HepG2 (cell line): ENCODE data around the gene SLC2A10. TPM values are rescaled to one million over a fixed set of nuclear protein-coding genes. Genes with fewer than 3 reads are reported as not detected.

Experiments
- ATAC-seq: fragments of 200-7000 bp; cut with Tn5 transposase; 3 replicates; pipeline ENCODE4 v1.9.1; 2020; ENCODE audit warnings: mild to moderate bottlenecking, moderate library complexity
- BruUV-seq: library from RNA; stranded (reverse); fragments of 400-500 nt; replicated peaks from 2 replicates; lab custom pipeline; 2021; lab: Mats Ljungman, UMichigan
- CTCF ChIA-PET: fragments of 300-600 bp; formaldehyde crosslinking; extraction: SDS; loops from one replicate; lab custom pipeline; 2021; ENCODE audit warnings: low total read pairs, inconsistent platforms, low intra/inter-chr PET ratio; lab: Yijun Ruan, JAX
- POLR2A ChIA-PET: fragments of 350-600 bp; sonication (Branson Sonifier 250); formaldehyde crosslinking; loops from one replicate; lab custom pipeline; 2020; ENCODE audit warnings: antibody characterized with exemption, inconsistent platforms; lab: Yijun Ruan, JAX
- DNase-seq: peaks from one replicate; pipeline ENCODE4 v3.0.0-alpha.2; 2015; ENCODE audit warnings: low spot score
- FAIRE-seq: peaks from 3 replicates; lab custom pipeline; 2011; peaks lifted over from hg19 to GRCh38; lab: Jason Lieb, UNC
- H2AFZ ChIP-seq: one replicate; pipeline ENCODE4 v1.6.1; 2011; ENCODE audit warnings: low read length, inconsistent platforms
- H3K27ac ChIP-seq: fragments of 300-600 bp; 3 replicates; pipeline ENCODE4 v1.8.0; 2011; ENCODE audit warnings: mixed run types, mild to moderate bottlenecking, mixed read lengths, low read length, inconsistent platforms; ENCODE audit not compliant: insufficient read depth; ENCODE audit errors: extremely low read length
- H3K27me3 ChIP-seq, 2 experiments: fragments of 200-600 bp in 1 of 2; 2 replicates in 1 of 2; 3 replicates in 1 of 2; pipeline versions ENCODE4 v1.6.0 to v1.8.0; 2011; ENCODE audit warnings: low read length in 2 of 2, mild to moderate bottlenecking in 2 of 2, moderate library complexity in 2 of 2, inconsistent platforms in 1 of 2; ENCODE audit not compliant: insufficient read depth in 2 of 2, control insufficient read depth in 1 of 2
- H3K36me3 ChIP-seq, 2 experiments: fragments of 200-600 bp in 1 of 2; replicated peaks in 1 of 2; 2 replicates in 1 of 2; 3 replicates in 1 of 2; pipeline versions ENCODE4 v1.5.1 to v1.8.0; 2011; ENCODE audit warnings: low read length in 2 of 2, inconsistent platforms in 1 of 2; ENCODE audit not compliant: insufficient read depth in 2 of 2, control insufficient read depth in 1 of 2
- H3K4me1 ChIP-seq: 2 replicates; pipeline ENCODE4 v1.5.1; 2012; ENCODE audit warnings: low read length, inconsistent platforms; ENCODE audit not compliant: insufficient read depth
- H3K4me2 ChIP-seq: 2 replicates; pipeline ENCODE4 v1.6.0; 2011; ENCODE audit warnings: low read depth, low read length, inconsistent platforms
- H3K4me3 ChIP-seq, 3 experiments: fragments of 200-600 bp in 1 of 3; sonication (generic), shearing (Covaris generic) in 1 of 3; replicated peaks in 1 of 3; 2 replicates each; pipeline ENCODE4 v1.5.1; 2011 to 2016; ENCODE audit warnings: low read length in 3 of 3, inconsistent platforms in 2 of 3, low read depth in 2 of 3, mild to moderate bottlenecking in 2 of 3, control low read depth in 1 of 3, mixed read lengths in 1 of 3; ENCODE audit not compliant: insufficient read depth in 1 of 3
- H3K79me2 ChIP-seq: one replicate; pipeline ENCODE4 v1.6.1; 2011; ENCODE audit warnings: low read length, inconsistent platforms; ENCODE audit not compliant: insufficient read depth
- H3K9ac ChIP-seq: 2 replicates; pipeline ENCODE4 v1.6.0; 2011; ENCODE audit warnings: mild to moderate bottlenecking, low read depth, low read length, inconsistent platforms; ENCODE audit not compliant: insufficient read depth
- H3K9me3 ChIP-seq: 2 replicates; pipeline ENCODE4 v1.5.1; 2012; ENCODE audit warnings: mild to moderate bottlenecking, low read length
- H4K20me1 ChIP-seq: 2 replicates; pipeline ENCODE4 v1.6.0; 2011; ENCODE audit warnings: inconsistent platforms, mild to moderate bottlenecking, low read length, moderate library complexity; ENCODE audit not compliant: insufficient read depth
- BHLHE40 ChIP-seq: IDR thresholded peaks from 2 replicates; pipeline ENCODE4 v1.6.1; 2011; ENCODE audit warnings: low read length, improper control_type of control experiment
- FOSL1 ChIP-seq: sonication (generic); formaldehyde crosslinking; IDR thresholded peaks from 2 replicates; pipeline ENCODE4 v1.9.0; 2021; ENCODE audit warnings: missing genetic modification reagents, borderline replicate concordance
- FUBP1 ChIP-seq: sonication (generic); formaldehyde crosslinking; IDR thresholded peaks from 2 replicates; pipeline ENCODE4 v1.5.1; 2020; ENCODE audit warnings: missing genetic modification reagents, mild to moderate bottlenecking, borderline replicate concordance
- GLI4 ChIP-seq: sonication (generic); formaldehyde crosslinking; IDR thresholded peaks from 2 replicates; pipeline ENCODE4 v1.5.1; 2020; ENCODE audit warnings: missing genetic modification reagents, mild to moderate bottlenecking, moderate library complexity, borderline replicate concordance
- KDM4B ChIP-seq: sonication (generic); formaldehyde crosslinking; IDR thresholded peaks from 2 replicates; pipeline ENCODE4 v1.4.0; 2020; ENCODE audit warnings: missing genetic modification reagents
- MIXL1 ChIP-seq: IDR thresholded peaks from 2 replicates; pipeline ENCODE4 v1.6.1; 2016
- NFAT5 ChIP-seq: sonication (generic); formaldehyde crosslinking; IDR thresholded peaks from 2 replicates; pipeline ENCODE4 v1.4.0; 2020; ENCODE audit warnings: missing genetic modification reagents
- ZFP62 ChIP-seq: sonication (generic); formaldehyde crosslinking; IDR thresholded peaks from 2 replicates; pipeline ENCODE4 v1.4.0; 2020; ENCODE audit warnings: missing genetic modification reagents
- ZKSCAN1 ChIP-seq: fragments of 150-350 bp; IDR thresholded peaks from 2 replicates; pipeline ENCODE4 v1.6.1; 2014; ENCODE audit warnings: low read length
- ZNF282 ChIP-seq: fragments of 450-650 bp; IDR thresholded peaks from 2 replicates; pipeline ENCODE4 v1.6.1; 2018; ENCODE audit not compliant: partially characterized antibody
- ZNF432 ChIP-seq: sonication (generic); formaldehyde crosslinking; IDR thresholded peaks from 2 replicates; pipeline ENCODE4 v1.5.0; 2020; ENCODE audit warnings: missing genetic modification reagents, mild to moderate bottlenecking, borderline replicate concordance
- ZNF460 ChIP-seq: sonication (generic); formaldehyde crosslinking; IDR thresholded peaks from 2 replicates; pipeline ENCODE4 v1.5.1; 2020; ENCODE audit warnings: missing genetic modification reagents, mild to moderate bottlenecking, borderline replicate concordance
- ZNF510 ChIP-seq: sonication (generic); formaldehyde crosslinking; IDR thresholded peaks from 2 replicates; pipeline ENCODE4 v1.4.0; 2020; ENCODE audit warnings: low read depth, mild to moderate bottlenecking, missing genetic modification reagents
- ZNF557 ChIP-seq: sonication (generic); formaldehyde crosslinking; IDR thresholded peaks from 2 replicates; pipeline ENCODE4 v1.4.0; 2020; ENCODE audit warnings: missing genetic modification reagents
- ZNF607 ChIP-seq: sonication (generic); formaldehyde crosslinking; IDR thresholded peaks from 2 replicates; pipeline ENCODE4 v1.5.1; 2020; ENCODE audit warnings: missing genetic modification reagents, mild to moderate bottlenecking, borderline replicate concordance
- WGBS: methylation state at CpG from one replicate; pipeline ENCODE4 v1.1.6; 2017; ENCODE audit warnings: low lambda C conversion rate; 5-methylcytosine and 5-hydroxymethylcytosine counted together
- in situ Hi-C: cut with HindIII; loops from 2 replicates; pipeline ENCODE4 v1.10.0; 2017; ENCODE audit warnings: low pct_unique_long_range_greater_than_20kb; ENCODE audit not compliant: extremely low pct_ligation_motif_present
- intact Hi-C: fragments of 100-400 bp; cut with micrococcal nuclease; formaldehyde crosslinking; loops from one replicate; pipeline ENCODE4 v1.10.0; 2022; ENCODE audit not compliant: unreplicated experiment
- polyA plus RNA-seq, 8 experiments: library from polyadenylated mRNA; depleted of rRNA in 3 of 8; stranded (reverse) in 7 of 8; unstranded in 1 of 8; fragments of >200 nt; fragmentation: Illumina TruSeq in 4 of 8; extraction: Trizol in 4 of 8; gene quantifications; 2 replicates each; pipeline versions ENCODE4 v1.2.1 to v1.2.3, GENCODE V29; 2011 to 2016; ENCODE audit warnings: low read depth in 4 of 8, missing spikeins in 1 of 8, mixed read lengths in 1 of 8; ENCODE audit not compliant: insufficient read depth in 1 of 8
- total RNA-seq, 5 experiments: library from RNA; depleted of rRNA; stranded (reverse); fragments of >200 nt; fragmentation: Illumina TruSeq; extraction: Trizol; gene quantifications; 2 replicates each; pipeline ENCODE4 v1.2.3, GENCODE V29; 2016; ENCODE audit warnings: low read depth in 1 of 5

The SLC2A10 gene
- total and polyA plus RNA-seq, 2 of the 13 experiments (the other 11 are each of a cell fraction or from before 2014, with no cell fraction given): 16.0 to 18.4 TPM

GRCh38 chr20:46666818-46667515 is 42.5 kb upstream of the SLC2A10 start:
- no peaks in the 10 kb centered on the region for H3K36me3 ChIP-seq
- H3K4me1 ChIP-seq: peaks cover 86% of the 10 kb centered on the region
- WGBS: under 1% methylated on average over 6 of the region's 6 CpGs
- H2AFZ ChIP-seq: no peak overlapping the region
- FAIRE-seq: peak; percentile 97
- POLR2A ChIA-PET: interaction anchor here (0.9 to 2.1 kb wide), 19 partner anchors 9 to 692 kb away, joined by 3 to 23 read pairs (median 4); partner anchors contain the start of genes SLC13A3 and TP53RK
- peak; percentile 100 for DNase-seq
- no peaks in the 10 kb centered on the region for H3K27me3 ChIP-seq
- H3K4me3 ChIP-seq: no peak overlapping the region; a peak in 1 of 6 replicates
- BruUV-seq: no TSS peak
- CTCF ChIA-PET: no interaction called here
- peak overlapping the region; percentile 44 for H3K4me2 ChIP-seq
- H4K20me1 ChIP-seq: no peaks in the 10 kb centered on the region
- intact Hi-C loops: loop anchor here (2.0 kb wide), 1 partner anchor 16 kb away; the partner anchor contains the start of gene SLC13A3
- ATAC-seq: peak; percentile 90
- in situ Hi-C loops: no loop called here
- peak overlapping the region; percentile 20 for H3K9ac ChIP-seq
- peak overlapping the region; percentile 84 for H3K27ac ChIP-seq
- H3K79me2 ChIP-seq: no peaks in the 10 kb centered on the region
- peaks cover 30% of the 10 kb centered on the region for H3K9me3 ChIP-seq
- TF ChIP-seq FUBP1 (peak; percentile 95; the same call in 1 of the 2 replicates), KDM4B (CRISPR knock-in tag) (peak; percentile 100), BHLHE40 (peak; percentile 82), ZKSCAN1 (peak; percentile 7; the same call in 1 of the 2 replicates), ZNF607 (CRISPR knock-in tag) (0 out of 2 replicates have a peak, but pooled peaks have one; percentile 22), ZFP62 (CRISPR knock-in tag) (no peak), ZNF432 (CRISPR knock-in tag) (no peak), ZNF557 (CRISPR knock-in tag) (peak; percentile 97), ZNF282 (no peak), MIXL1 (peak; percentile 100), NFAT5 (CRISPR knock-in tag) (no peak), GLI4 (CRISPR knock-in tag) (peak; percentile 33; the same call in 1 of the 2 replicates), FOSL1 (CRISPR knock-in tag) (peak; percentile 83; the same call in 1 of the 2 replicates), ZNF460 (CRISPR knock-in tag) (peak; percentile 85; the same call in 1 of the 2 replicates), ZNF510 (0 out of 2 replicates have a peak, but pooled peaks have one; percentile 43)
